ENCODE results near the gene UGT3A2.

UGT3A2 gene

GRCh38 chr5:36099748-36100147, 33.1 kb upstream of the UGT3A2 start:
- Histone ChIP-seq H3K4me3 (ENCODE audit: low read depth, low read length) (no peak overlapping the region), H3K36me3 (ENCODE audit: control insufficient read depth in 2 of 2, insufficient read depth in 1 of 2, low read length in 2 of 2) (peaks cover 3 to 4% of the 10 kb centered on the region in 2 experiments; a peak in 2 of 3 replicates), H3K9me3 (ENCODE audit: control insufficient read depth, insufficient read depth, low read depth, low read length) (no peaks in the 10 kb centered on the region), H3K27ac (ENCODE audit: extremely low read depth, low read depth, low read length) (no peak overlapping the region), H3K4me1 (ENCODE audit: control insufficient read depth, insufficient read depth, low read length) (no peaks in the 10 kb centered on the region)
- TF ChIP-seq ZNF132 (tag by site-specific recombination; IDR thresholded peaks at IDR 0.05; ENCODE audit: borderline replicate concordance) = no peak
- no peak for TF ChIP-seq PATZ1 (tag by site-specific recombination; IDR thresholded peaks at IDR 0.05)
- no peak for TF ChIP-seq ZBTB7A (tag by site-specific recombination; IDR thresholded peaks at IDR 0.05; ENCODE audit: low read depth)
- TF ChIP-seq ZNF645 (tag by site-specific recombination; IDR thresholded peaks at IDR 0.05) = no peak
- TF ChIP-seq SP3 (tag by site-specific recombination; IDR thresholded peaks at IDR 0.05) = no peak
- TF ChIP-seq ZBTB11 (tag by site-specific recombination; conservative IDR thresholded peaks at IDR 0.05; ENCODE audit: low read depth) = no peak
- TF ChIP-seq ZNF530 (tag by site-specific recombination; IDR thresholded peaks at IDR 0.05; ENCODE audit: low read depth) = no peak
- no peak for TF ChIP-seq ZNF404 (tag by site-specific recombination; IDR thresholded peaks at IDR 0.05)
- no peak for TF ChIP-seq ZNF175 (tag by site-specific recombination; IDR thresholded peaks at IDR 0.05)
- TF ChIP-seq ZNF24 (tag by site-specific recombination; IDR thresholded peaks at IDR 0.05) = no peak
- TF ChIP-seq ZNF138 (tag by site-specific recombination; IDR thresholded peaks at IDR 0.05; ENCODE audit: borderline replicate concordance) = no peak
- no peak for TF ChIP-seq ZNF221 (tag by site-specific recombination; IDR thresholded peaks at IDR 0.05; ENCODE audit: borderline replicate concordance)
- TF ChIP-seq ZNF548 (tag by site-specific recombination; IDR thresholded peaks at IDR 0.05) = no peak
- no peak for TF ChIP-seq ZNF514 (tag by site-specific recombination; IDR thresholded peaks at IDR 0.05)
- TF ChIP-seq SP2 (tag by site-specific recombination; IDR thresholded peaks at IDR 0.05) = no peak
- TF ChIP-seq ZNF529 (tag by site-specific recombination; IDR thresholded peaks at IDR 0.05; ENCODE audit: insufficient replicate concordance) = no peak
- TF ChIP-seq ZNF677 (tag by site-specific recombination; IDR thresholded peaks at IDR 0.05) = no peak
- ChIA-PET CTCF (no interaction called here), POLR2A (no interaction called here)

GRCh38 chr5:36096486-36096885, 29.8 kb upstream of the UGT3A2 start:
- CTCF ChIA-PET = interaction anchor here (0.7 to 2.6 kb wide), 3 partner anchors 9 to 600 kb away, joined by 3 to 13 read pairs (median 3); no protein-coding TSS in a partner anchor
- POLR2A ChIA-PET = interaction anchor here (1.0 kb wide), 1 partner anchor 55 kb away, joined by 3 read pairs; the partner anchor contains the start of genes LMBRD2 and SKP2
- no peak overlapping the region for H3K4me3 ChIP-seq (ENCODE audit: low read depth, low read length)
- TF ChIP-seq ZNF658 (tag by site-specific recombination; IDR thresholded peaks at IDR 0.05) (no peak), PRDM10 (tag by site-specific recombination; IDR thresholded peaks at IDR 0.05) (no peak), ZNF560 (tag by site-specific recombination; IDR thresholded peaks at IDR 0.05; ENCODE audit: borderline replicate concordance) (no peak), ZNF16 (tag by site-specific recombination; IDR thresholded peaks at IDR 0.05; ENCODE audit: low read depth) (no peak), ZNF221 (tag by site-specific recombination; IDR thresholded peaks at IDR 0.05; ENCODE audit: borderline replicate concordance) (no peak), PRDM6 (tag by site-specific recombination; IDR thresholded peaks at IDR 0.05) (no peak), HOXC10 (CRISPR knock-in tag; IDR thresholded peaks at IDR 0.05) (no peak), ZNF529 (tag by site-specific recombination; IDR thresholded peaks at IDR 0.05; ENCODE audit: insufficient replicate concordance) (no peak), ZBTB21 (tag by site-specific recombination; IDR thresholded peaks at IDR 0.05) (no peak)

More at GRCh38 chr5:36096486-36096885, 29.8 kb upstream of the UGT3A2 start:
- Histone ChIP-seq H3K4me1 (ENCODE audit: control insufficient read depth, insufficient read depth, low read length) (no peaks in the 10 kb centered on the region), H3K36me3 (ENCODE audit: control insufficient read depth in 2 of 2, insufficient read depth in 1 of 2, low read length in 2 of 2) (no peaks in the 10 kb centered on the region; a peak in 1 of 3 replicates), H3K27ac (ENCODE audit: extremely low read depth, low read depth, low read length) (no peak overlapping the region), H3K9me3 (ENCODE audit: control insufficient read depth, insufficient read depth, low read depth, low read length) (no peaks in the 10 kb centered on the region)

All from HEK293 (cell line).